CD4-positive, alpha-beta memory T cell (primary cell): Measurements from ENCODE around the gene EXOC4. TPM values are rescaled to one million over a fixed set of nuclear protein-coding genes. Genes with fewer than 3 reads are reported as not detected.

Experiments used
- CTCF ChIA-PET: fragments of 350-600 bp; sonication (Branson Sonifier 250); formaldehyde crosslinking; loops from one replicate; lab custom pipeline; 2021; ENCODE audit warnings: inconsistent platforms; ENCODE audit not compliant: partially characterized antibody; lab: Charles Lee
- POLR2A ChIA-PET: fragments of 350-600 bp; sonication (Branson Sonifier 250); formaldehyde crosslinking; loops from one replicate; lab custom pipeline; 2021; ENCODE audit not compliant: partially characterized antibody; lab: Charles Lee
- DNase-seq, 5 donors: peaks; one replicate each; pipeline versions ENCODE4 v3.0.0 to v3.0.0-alpha.2; 2020 to 2022; ENCODE audit warnings: mixed read lengths in 1 of 5
- H3K27ac ChIP-seq: one replicate; pipeline ENCODE4 v1.7.0; 2013; ENCODE audit warnings: low read depth, low read length
- H3K27me3 ChIP-seq: 2 replicates; pipeline ENCODE4 v1.7.0; 2013; ENCODE audit warnings: mild to moderate bottlenecking, low read length, moderate library complexity; ENCODE audit not compliant: insufficient read depth
- H3K36me3 ChIP-seq: 2 replicates; pipeline ENCODE4 v1.7.0; 2013; ENCODE audit warnings: mild to moderate bottlenecking, low read length, moderate library complexity; ENCODE audit not compliant: insufficient read depth
- H3K4me1 ChIP-seq: 2 replicates; pipeline ENCODE4 v1.7.0; 2013; ENCODE audit warnings: mild to moderate bottlenecking, low read length, moderate library complexity; ENCODE audit not compliant: insufficient read depth
- H3K4me3 ChIP-seq, 2 donors: one replicate each; pipeline ENCODE4 v1.7.0; 2013; ENCODE audit warnings: low read length in 2 of 2, mild to moderate bottlenecking in 1 of 2
- H3K9me3 ChIP-seq, 2 donors: one replicate each; pipeline ENCODE4 v1.7.0; 2013; ENCODE audit warnings: low read length in 2 of 2, control low read depth in 1 of 2; ENCODE audit not compliant: control insufficient read depth in 1 of 2
- H3K27ac Mint-ChIP-seq, 7 donors: one replicate each; pipeline ENCODE4 v1.8.0; 2020 to 2021; ENCODE audit warnings: mixed read lengths in 7 of 7, mild to moderate bottlenecking in 6 of 7, inconsistent platforms in 3 of 7, moderate library complexity in 3 of 7
- H3K27me3 Mint-ChIP-seq, 2 donors: one replicate each; pipeline ENCODE4 v1.8.0; 2020 to 2021; ENCODE audit warnings: mixed read lengths in 2 of 2
- H3K36me3 Mint-ChIP-seq, 2 donors: one replicate each; pipeline ENCODE4 v1.8.0; 2020 to 2021; ENCODE audit warnings: mixed read lengths in 2 of 2, inconsistent platforms in 1 of 2, mild to moderate bottlenecking in 1 of 2
- H3K4me1 Mint-ChIP-seq, 4 donors: one replicate each; pipeline ENCODE4 v1.8.0; 2020 to 2021; ENCODE audit warnings: mixed read lengths in 4 of 4, mild to moderate bottlenecking in 1 of 4
- H3K4me3 Mint-ChIP-seq, 8 donors: one replicate each; pipeline ENCODE4 v1.8.0; 2020 to 2021; ENCODE audit warnings: mixed read lengths in 8 of 8, mild to moderate bottlenecking in 7 of 8, moderate library complexity in 6 of 8, inconsistent platforms in 3 of 8
- H3K9me3 Mint-ChIP-seq, 8 donors: one replicate each; pipeline ENCODE4 v1.8.0; 2020 to 2021; ENCODE audit warnings: mixed read lengths in 8 of 8, mild to moderate bottlenecking in 5 of 8, inconsistent platforms in 3 of 8, moderate library complexity in 1 of 8
- intact Hi-C: fragments of 100-400 bp; cut with micrococcal nuclease; formaldehyde crosslinking; loops from one replicate; pipeline ENCODE4 v1.15.1; 2023
- polyA plus RNA-seq, 2 donors: library from polyadenylated mRNA; unstranded; fragments of 300-500 nt; fragmentation: Illumina TruSeq; gene quantifications; one replicate each; pipeline ENCODE4 v1.2.3, GENCODE V29; 2021
- total RNA-seq, 2 experiments: library from RNA; stranded (reverse); gene quantifications; one replicate each; pipeline ENCODE4 v1.2.3, GENCODE V29; 2021

The EXOC4 gene
- total and polyA plus RNA-seq, 4 experiments from 2014 or later: 33.8 to 81.2 (median 58.1) TPM

- intact Hi-C loops: loop anchor here (2.0 kb wide), 1 partner anchor 1698 kb away; no protein-coding TSS in a partner anchor
- Mint-ChIP-seq H3K4me1 (peaks cover 0 to 2% (median 0%) of the 10 kb centered on the region in 4 donors), H3K9me3 (peaks cover 0 to 3% (median 0%) of the 10 kb centered on the region in 8 donors), H3K4me3 (no peak overlapping the region), H3K36me3 (peaks cover 3 to 28% of the 10 kb centered on the region in 2 donors), H3K27me3 (no peaks in the 10 kb centered on the region), H3K27ac (no peak overlapping the region)
- no peaks in the 10 kb centered on the region for H3K36me3 ChIP-seq
- H3K4me3 ChIP-seq: no peak overlapping the region
- no peak overlapping the region for H3K27ac ChIP-seq
- POLR2A ChIA-PET: no interaction called here
- DNase-seq: no peak
- no peaks in the 10 kb centered on the region for H3K9me3 ChIP-seq
- no peaks in the 10 kb centered on the region for H3K27me3 ChIP-seq
- CTCF ChIA-PET: no interaction called here
- no peaks in the 10 kb centered on the region for H3K4me1 ChIP-seq
These were observed 764.0 kb downstream of the EXOC4 start for GRCh38 chr7:134016942-134017303.

GRCh38 chr7:134018306-134018705 is 765.4 kb downstream of the EXOC4 start:
- no peak overlapping the region for H3K27ac Mint-ChIP-seq
- CTCF ChIA-PET: interaction anchor here (0.7 kb wide), 1 partner anchor 13 kb away, joined by 3 read pairs; no protein-coding TSS in a partner anchor

GRCh38 chr7:134019251-134019650 is 766.4 kb downstream of the EXOC4 start:
- no peaks in the 10 kb centered on the region for H3K27me3 Mint-ChIP-seq
- H3K27ac ChIP-seq: no peak overlapping the region
- peaks cover 0 to 2% (median 0%) of the 10 kb centered on the region in 4 donors for H3K4me1 Mint-ChIP-seq
- no peak for DNase-seq
- H3K36me3 ChIP-seq: no peaks in the 10 kb centered on the region
- H3K27ac Mint-ChIP-seq: no peak overlapping the region
- POLR2A ChIA-PET: no interaction called here
- peaks cover 0 to 19% of the 10 kb centered on the region in 2 donors for H3K36me3 Mint-ChIP-seq
- intact Hi-C loops: no loop called here
- H3K9me3 Mint-ChIP-seq: peaks cover 0 to 3% (median 0%) of the 10 kb centered on the region in 8 donors
- H3K9me3 ChIP-seq: no peaks in the 10 kb centered on the region
- CTCF ChIA-PET: no interaction called here
- no peaks in the 10 kb centered on the region for H3K27me3 ChIP-seq
- no peak overlapping the region for H3K4me3 Mint-ChIP-seq
- H3K4me3 ChIP-seq: no peak overlapping the region
- no peaks in the 10 kb centered on the region for H3K4me1 ChIP-seq

More at GRCh38 chr7:134018306-134018705, 765.4 kb downstream of the EXOC4 start:
- no peak overlapping the region for H3K27ac ChIP-seq
- Mint-ChIP-seq H3K4me1 (peaks cover 0 to 2% (median 0%) of the 10 kb centered on the region in 4 donors), H3K9me3 (peaks cover 0 to 3% (median 0%) of the 10 kb centered on the region in 8 donors), H3K27me3 (no peaks in the 10 kb centered on the region), H3K36me3 (peaks cover 0 to 19% of the 10 kb centered on the region in 2 donors), H3K4me3 (no peak overlapping the region)
- no peak overlapping the region for H3K4me3 ChIP-seq
- intact Hi-C loops: no loop called here
- H3K27me3 ChIP-seq: no peaks in the 10 kb centered on the region
- no peaks in the 10 kb centered on the region for H3K9me3 ChIP-seq
- no peaks in the 10 kb centered on the region for H3K36me3 ChIP-seq
- H3K4me1 ChIP-seq: no peaks in the 10 kb centered on the region
- POLR2A ChIA-PET: no interaction called here
- no peak for DNase-seq

- no peaks in the 10 kb centered on the region for H3K36me3 ChIP-seq
- no peaks in the 10 kb centered on the region for H3K9me3 ChIP-seq
- Mint-ChIP-seq H3K9me3 (peaks cover 0 to 3% (median 0%) of the 10 kb centered on the region in 8 donors), H3K36me3 (peaks cover 0 to 32% of the 10 kb centered on the region in 2 donors), H3K27me3 (no peaks in the 10 kb centered on the region), H3K27ac (no peak overlapping the region), H3K4me1 (no peaks in the 10 kb centered on the region), H3K4me3 (no peak overlapping the region)
- no peak overlapping the region for H3K4me3 ChIP-seq
- H3K27me3 ChIP-seq: no peaks in the 10 kb centered on the region
- POLR2A ChIA-PET: no interaction called here
- H3K4me1 ChIP-seq: no peaks in the 10 kb centered on the region
- CTCF ChIA-PET: no interaction called here
- no peak for DNase-seq
- intact Hi-C loops: no loop called here
- no peak overlapping the region for H3K27ac ChIP-seq
These were observed 769.0 kb downstream of the EXOC4 start for GRCh38 chr7:134021836-134022235.

GRCh38 chr7:134022286-134022911 is 769.5 kb downstream of the EXOC4 start:
- H3K4me3 ChIP-seq: no peak overlapping the region
- ChIA-PET CTCF (interaction anchor here (0.6 kb wide), 1 partner anchor 335 kb away, joined by 3 read pairs; no protein-coding TSS in a partner anchor), POLR2A (no interaction called here)
- H3K9me3 Mint-ChIP-seq: peaks cover 0 to 3% (median 0%) of the 10 kb centered on the region in 8 donors
- DNase-seq: no peak
- H3K4me1 ChIP-seq: no peaks in the 10 kb centered on the region
- no peak overlapping the region for H3K4me3 Mint-ChIP-seq
- no peaks in the 10 kb centered on the region for H3K4me1 Mint-ChIP-seq
- intact Hi-C loops: no loop called here
- H3K36me3 ChIP-seq: no peaks in the 10 kb centered on the region
- no peak overlapping the region for H3K27ac Mint-ChIP-seq
- no peaks in the 10 kb centered on the region for H3K27me3 ChIP-seq
- H3K27ac ChIP-seq: no peak overlapping the region
- H3K9me3 ChIP-seq: no peaks in the 10 kb centered on the region
- H3K27me3 Mint-ChIP-seq: no peaks in the 10 kb centered on the region
- H3K36me3 Mint-ChIP-seq: peaks cover 0 to 36% of the 10 kb centered on the region in 2 donors

GRCh38 chr7:134024739-134025138 is 771.9 kb downstream of the EXOC4 start:
- H3K9me3 ChIP-seq: no peaks in the 10 kb centered on the region
- Mint-ChIP-seq H3K4me1 (no peaks in the 10 kb centered on the region), H3K27me3 (no peaks in the 10 kb centered on the region), H3K36me3 (peaks cover 3 to 45% of the 10 kb centered on the region in 2 donors), H3K4me3 (no peak overlapping the region), H3K9me3 (peaks cover 0 to 3% (median 0%) of the 10 kb centered on the region in 8 donors), H3K27ac (no peak overlapping the region)
- DNase-seq: no peak
- ChIA-PET CTCF (no interaction called here), POLR2A (no interaction called here)
- no peaks in the 10 kb centered on the region for H3K4me1 ChIP-seq
- no peak overlapping the region for H3K4me3 ChIP-seq
- H3K27ac ChIP-seq: no peak overlapping the region
- intact Hi-C loops: no loop called here
- H3K27me3 ChIP-seq: no peaks in the 10 kb centered on the region
- no peaks in the 10 kb centered on the region for H3K36me3 ChIP-seq

GRCh38 chr7:134028853-134029252 is 776.0 kb downstream of the EXOC4 start:
- Mint-ChIP-seq H3K27me3 (no peaks in the 10 kb centered on the region), H3K36me3 (peaks cover 3 to 39% of the 10 kb centered on the region in 2 donors), H3K4me3 (no peak overlapping the region), H3K9me3 (peaks cover 0 to 3% (median 0%) of the 10 kb centered on the region in 8 donors), H3K4me1 (peaks cover 0 to 10% (median 4%) of the 10 kb centered on the region in 4 donors), H3K27ac (no peak overlapping the region)
- intact Hi-C loops: no loop called here
- Histone ChIP-seq H3K9me3 (no peaks in the 10 kb centered on the region), H3K4me3 (no peak overlapping the region), H3K4me1 (no peaks in the 10 kb centered on the region), H3K36me3 (no peaks in the 10 kb centered on the region), H3K27me3 (no peaks in the 10 kb centered on the region), H3K27ac (no peak overlapping the region)
- POLR2A ChIA-PET: no interaction called here
- CTCF ChIA-PET: no interaction called here
- DNase-seq: no peak
